Transverse colon (tissue), 4 donors: Measurements from ENCODE around the gene PAPPA. TPM values are rescaled to one million over a fixed set of nuclear protein-coding genes. Genes with fewer than 3 reads are reported as not detected.

ENCODE experiments used
- DNase-seq: peaks from one replicate; pipeline ENCODE4 v3.0.0-alpha.2; 2019
- H3K27ac ChIP-seq, 4 donors: fragments of 200-600 bp; sonication (generic); 2 replicates each; pipeline ENCODE4 v1.5.1; 2016 to 2018; ENCODE audit warnings: inconsistent platforms in 4 of 4
- H3K27me3 ChIP-seq: fragments of 200-600 bp; sonication (generic); 2 replicates; pipeline ENCODE4 v1.5.1; 2017; ENCODE audit warnings: inconsistent platforms
- H3K36me3 ChIP-seq, 4 donors: fragments of 200-600 bp; sonication (generic); 2 replicates each; pipeline ENCODE4 v1.5.1; 2017 to 2019; ENCODE audit warnings: inconsistent platforms in 4 of 4
- H3K4me1 ChIP-seq, 4 donors: fragments of 200-600 bp; sonication (generic); 2 replicates each; pipeline ENCODE4 v1.5.1; 2017 to 2020; ENCODE audit warnings: inconsistent platforms in 4 of 4
- H3K4me3 ChIP-seq, 4 donors: fragments of 200-600 bp; sonication (generic); 1 replicate in 1 of 4; 2 replicates in 3 of 4; pipeline versions ENCODE4 v1.5.1 to v1.6.1; 2017 to 2019; ENCODE audit warnings: inconsistent platforms in 4 of 4
- H3K9me3 ChIP-seq, 2 donors: fragments of 200-600 bp; sonication (generic); 2 replicates each; pipeline ENCODE4 v1.5.1; 2017 to 2019; ENCODE audit warnings: inconsistent platforms in 2 of 2
- EP300 ChIP-seq: sonication (generic); formaldehyde crosslinking; IDR thresholded peaks from one replicate; pipeline ENCODE4 v1.6.1; 2017; ENCODE audit warnings: antibody characterized with exemption, low read depth
- POLR2A ChIP-seq: fragments of 450-650 bp; IDR thresholded peaks from one replicate; pipeline ENCODE4 v1.6.1; 2016; ENCODE audit warnings: antibody characterized with exemption, mild to moderate bottlenecking, moderate library complexity
- POLR2AphosphoS5 ChIP-seq, 3 donors: sonication (generic); formaldehyde crosslinking; IDR thresholded peaks; one replicate each; pipeline ENCODE4 v1.6.1; 2016; ENCODE audit warnings: antibody characterized with exemption in 3 of 3
- whole genome bisulfite sequencing, 2 donors: methylation state at CpG; one replicate each; pipeline ENCODE4 v1.1.5; 2018; ENCODE audit warnings: low coverage in 1 of 2; 5-methylcytosine and 5-hydroxymethylcytosine counted together
- in situ Hi-C, 4 donors: fragments of 200-750 bp; cut with MboI; loops; one replicate each; pipeline versions ENCODE4 v1.15.0 to v1.15.1; 2017; ENCODE audit warnings: low sequenced_read_pairs in 3 of 4, low pct_ligation_motif_present in 1 of 4, low pct_unique_long_range_greater_than_20kb in 1 of 4
- intact Hi-C: fragments of 100-400 bp; cut with DNase I; formaldehyde crosslinking; loops from one replicate; pipeline ENCODE4 v1.15.1; 2023; ENCODE audit warnings: low total_unique reads
- total RNA-seq, 4 donors: library from RNA; depleted of rRNA; stranded (reverse); fragments of >200 nt; gene quantifications; one replicate each; pipeline ENCODE4 v1.1.0, GENCODE V29; 2016
- TF ChIP-seq, protein P1 (sequence below), 5 experiments: fragments of 200-600 bp in 3 of 5; fragments of 450-650 bp in 2 of 5; sonication (generic) in 3 of 5; IDR thresholded peaks; 1 replicate in 2 of 5; 2 replicates in 3 of 5; pipeline ENCODE4 v1.5.1; 2016 to 2017; ENCODE audit warnings: antibody characterized with exemption in 5 of 5, inconsistent platforms in 3 of 5, mild to moderate bottlenecking in 2 of 5, moderate library complexity in 1 of 5

Gene PAPPA
- total RNA-seq, 4 donors from 2014 or later, result 0.37 to 4.4 (median 1.4) TPM

DNA sequence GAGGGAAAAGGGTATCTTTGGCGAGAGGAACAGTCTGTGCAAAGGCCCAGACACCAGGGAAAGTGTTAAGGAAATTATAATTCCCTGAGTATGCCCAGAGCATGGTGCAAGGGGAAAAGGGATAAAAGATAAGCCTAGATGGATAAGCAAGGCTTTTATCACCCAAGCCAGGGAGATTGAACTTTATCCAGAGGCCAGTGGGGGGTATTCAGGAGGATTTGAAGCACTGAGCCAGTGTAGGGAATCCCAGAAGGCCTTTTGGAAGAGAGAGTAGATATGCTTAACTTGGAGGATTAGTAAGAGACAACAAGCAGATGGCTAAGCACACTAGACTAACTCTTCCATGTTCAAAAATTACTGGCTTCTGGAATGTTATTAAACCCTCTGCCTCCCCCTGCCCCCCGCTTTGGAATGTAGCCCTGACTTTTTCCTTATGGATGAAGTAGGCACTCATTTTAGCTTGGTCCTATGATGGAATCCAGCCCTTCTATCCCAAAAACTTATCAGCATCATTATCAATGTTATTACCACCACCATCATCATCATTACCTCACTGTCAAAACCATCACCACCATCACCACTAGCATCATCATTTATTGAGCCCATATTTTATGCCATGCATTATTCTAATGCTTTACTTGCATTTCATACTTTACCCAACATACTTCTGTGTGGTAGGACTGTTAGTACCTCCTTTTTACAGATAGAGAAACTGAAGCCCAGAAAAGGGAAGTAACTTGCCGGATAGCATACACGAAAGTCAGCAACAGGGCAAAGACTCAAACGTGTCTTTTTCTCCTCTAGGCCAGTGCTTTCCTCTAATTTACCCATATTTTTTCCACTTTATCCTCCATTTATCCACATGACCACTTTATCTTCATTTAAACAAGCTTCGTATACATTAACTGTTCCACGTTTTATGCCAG lies 237.0 kb downstream of the PAPPA start:
- 75 to 79% methylated on average over 7 of the region's 7 CpGs for WGBS, 2 donors
- no peaks in the 10 kb centered on the region for H3K4me1 ChIP-seq
- DNase-seq, result no peak
- no peak overlapping the region for H3K27ac ChIP-seq
- H3K27me3 ChIP-seq, result no peaks in the 10 kb centered on the region
- H3K9me3 ChIP-seq, result no peaks in the 10 kb centered on the region
- in situ Hi-C loops (no loop called here), intact Hi-C loops (no loop called here)
- no peak overlapping the region for H3K4me3 ChIP-seq
- no peaks in the 10 kb centered on the region for H3K36me3 ChIP-seq
- TF ChIP-seq, protein P1, sequence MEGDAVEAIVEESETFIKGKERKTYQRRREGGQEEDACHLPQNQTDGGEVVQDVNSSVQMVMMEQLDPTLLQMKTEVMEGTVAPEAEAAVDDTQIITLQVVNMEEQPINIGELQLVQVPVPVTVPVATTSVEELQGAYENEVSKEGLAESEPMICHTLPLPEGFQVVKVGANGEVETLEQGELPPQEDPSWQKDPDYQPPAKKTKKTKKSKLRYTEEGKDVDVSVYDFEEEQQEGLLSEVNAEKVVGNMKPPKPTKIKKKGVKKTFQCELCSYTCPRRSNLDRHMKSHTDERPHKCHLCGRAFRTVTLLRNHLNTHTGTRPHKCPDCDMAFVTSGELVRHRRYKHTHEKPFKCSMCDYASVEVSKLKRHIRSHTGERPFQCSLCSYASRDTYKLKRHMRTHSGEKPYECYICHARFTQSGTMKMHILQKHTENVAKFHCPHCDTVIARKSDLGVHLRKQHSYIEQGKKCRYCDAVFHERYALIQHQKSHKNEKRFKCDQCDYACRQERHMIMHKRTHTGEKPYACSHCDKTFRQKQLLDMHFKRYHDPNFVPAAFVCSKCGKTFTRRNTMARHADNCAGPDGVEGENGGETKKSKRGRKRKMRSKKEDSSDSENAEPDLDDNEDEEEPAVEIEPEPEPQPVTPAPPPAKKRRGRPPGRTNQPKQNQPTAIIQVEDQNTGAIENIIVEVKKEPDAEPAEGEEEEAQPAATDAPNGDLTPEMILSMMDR (IDR thresholded peaks at IDR 0.05), result no peak
- no peak for TF ChIP-seq POLR2AphosphoS5 (IDR thresholded peaks at IDR 0.05)
- TF ChIP-seq POLR2A, result no peak
- TF ChIP-seq EP300, result no peak

DNA sequence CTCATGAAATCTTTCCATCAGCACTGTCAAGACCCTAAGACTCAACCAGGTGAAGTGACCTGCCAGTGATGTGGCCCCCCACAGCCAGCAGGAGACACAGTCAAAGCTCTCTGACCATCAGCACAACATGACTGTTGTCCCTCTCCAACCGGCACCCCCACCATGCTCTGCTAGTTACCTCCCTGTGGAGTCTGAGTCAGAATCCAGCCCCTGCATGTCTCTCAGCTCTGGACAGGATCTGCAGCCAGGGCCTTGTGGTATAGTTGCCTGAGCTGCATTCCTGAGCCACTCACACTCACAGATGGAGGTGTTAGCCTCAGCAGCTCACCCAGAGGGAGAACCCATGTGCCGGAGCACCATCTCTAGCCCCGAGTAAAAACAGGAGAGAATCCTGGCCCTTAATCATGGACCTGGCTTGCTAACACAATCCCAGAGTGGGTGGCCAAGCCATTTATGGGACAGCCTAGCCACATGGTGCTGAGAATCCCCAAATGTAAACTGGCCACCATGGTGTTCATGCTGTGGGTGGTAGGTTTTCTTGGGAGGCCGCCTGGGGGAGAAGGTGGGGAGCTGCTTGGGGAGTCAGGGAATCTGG lies 237.8 kb downstream of the PAPPA start:
- no peaks in the 10 kb centered on the region for H3K4me1 ChIP-seq
- H3K9me3 ChIP-seq, result no peaks in the 10 kb centered on the region
- no peak for DNase-seq
- 86% methylated on average over 2 of the region's 4 CpGs; no CpG with 5 or more reads in 1 of the 2 donors for WGBS, 2 donors
- no peak overlapping the region for H3K27ac ChIP-seq
- TF ChIP-seq, protein P1 (IDR thresholded peaks at IDR 0.05), result no peak
- TF ChIP-seq POLR2A (no peak), EP300 (no peak), POLR2AphosphoS5 (IDR thresholded peaks at IDR 0.05) (no peak)
- H3K27me3 ChIP-seq, result no peaks in the 10 kb centered on the region
- no peaks in the 10 kb centered on the region for H3K36me3 ChIP-seq
- H3K4me3 ChIP-seq, result no peak overlapping the region
- intact Hi-C loops (no loop called here), in situ Hi-C loops (no loop called here)

DNA sequence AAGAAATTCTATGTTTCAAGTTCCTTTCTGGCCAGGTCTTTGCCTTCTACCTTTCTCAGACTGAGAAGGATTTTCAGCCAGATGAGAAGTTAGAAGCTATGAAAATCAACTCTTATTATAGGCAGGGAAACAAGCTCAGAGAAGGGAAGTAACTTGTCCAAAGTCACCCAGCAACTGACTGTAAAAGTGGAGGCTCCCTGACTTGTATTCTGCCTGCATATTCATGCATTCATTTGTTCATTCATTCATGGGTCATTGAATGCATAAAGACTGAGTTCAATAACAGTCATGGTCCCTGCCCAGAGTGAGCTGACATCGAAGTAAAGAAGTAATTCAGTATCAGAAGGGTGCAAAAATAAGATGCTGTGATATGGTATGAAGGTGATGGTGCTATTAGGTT lies 239.6 kb downstream of the PAPPA start:
- Histone ChIP-seq H3K4me1 (no peaks in the 10 kb centered on the region), H3K9me3 (no peaks in the 10 kb centered on the region), H3K36me3 (no peaks in the 10 kb centered on the region), H3K4me3 (no peak overlapping the region), H3K27me3 (no peaks in the 10 kb centered on the region), H3K27ac (no peak overlapping the region)
- in situ Hi-C loops (no loop called here), intact Hi-C loops (no loop called here)
- no peak for DNase-seq
- TF ChIP-seq EP300 (no peak), POLR2AphosphoS5 (IDR thresholded peaks at IDR 0.05) (no peak), POLR2A (no peak)
- TF ChIP-seq, protein P1 (IDR thresholded peaks at IDR 0.05), result no peak
- 57 to 94% methylated on average over 1 of the region's 1 CpG for WGBS, 2 donors

DNA sequence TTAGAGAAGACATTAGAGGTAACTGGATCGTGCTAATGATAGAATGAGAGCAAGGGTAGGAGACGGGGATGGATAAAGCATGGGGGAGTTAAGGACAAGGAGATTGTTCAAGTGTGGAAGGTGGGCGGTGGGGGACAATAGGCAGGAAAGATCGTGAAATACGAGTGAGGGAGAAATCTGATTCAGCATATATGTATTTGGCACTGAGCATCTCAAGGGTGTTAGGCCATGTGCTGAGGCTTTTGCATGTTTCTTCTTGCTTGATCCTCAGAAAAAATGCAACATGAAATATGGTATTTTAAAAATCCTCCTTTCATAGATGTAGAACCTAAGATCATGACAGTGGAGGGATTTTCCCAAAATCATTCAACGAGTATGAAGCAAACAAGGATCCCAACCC lies 240.5 kb downstream of the PAPPA start:
- no peaks in the 10 kb centered on the region for H3K9me3 ChIP-seq
- H3K27me3 ChIP-seq, result no peaks in the 10 kb centered on the region
- no peaks in the 10 kb centered on the region for H3K36me3 ChIP-seq
- TF ChIP-seq, protein P1 (IDR thresholded peaks at IDR 0.05), result no peak
- no peak for TF ChIP-seq POLR2AphosphoS5 (IDR thresholded peaks at IDR 0.05)
- no peak for TF ChIP-seq EP300
- no peak for TF ChIP-seq POLR2A
- H3K27ac ChIP-seq, result no peak overlapping the region
- WGBS, 2 donors, result 87 to 91% methylated on average over 6 of the region's 6 CpGs
- no peaks in the 10 kb centered on the region for H3K4me1 ChIP-seq
- H3K4me3 ChIP-seq, result no peak overlapping the region
- intact Hi-C loops, result no loop called here
- in situ Hi-C loops, result no loop called here
- DNase-seq, result no peak
